Fibroblast of the aortic adventitia (primary cell): ENCODE results near the gene PSD4. TPM values are rescaled to one million over a fixed set of nuclear protein-coding genes. Genes with fewer than 3 reads are reported as not detected.
A peak's percentile ranks its signal among the peaks of the same experiment; 100 is the strongest.

ENCODE experiments used
- DNase-seq: peaks from one replicate; pipeline ENCODE4 v3.0.0-alpha.2; 2010; ENCODE audit warnings: low read depth
- H3K4me3 ChIP-seq: 2 replicates; pipeline ENCODE4 v1.5.1; 2011; ENCODE audit warnings: low read depth, mild to moderate bottlenecking, control low read depth, low read length, moderate library complexity
- CTCF ChIP-seq: IDR thresholded peaks from 2 replicates; pipeline ENCODE4 v1.5.1; 2011; ENCODE audit warnings: mild to moderate bottlenecking, low read length, control low read depth, inconsistent platforms; ENCODE audit not compliant: insufficient read depth
- total RNA-seq: library from RNA; depleted of rRNA; stranded (reverse); fragments of >200 nt; gene quantifications from 2 replicates; pipeline ENCODE4 v1.2.3, GENCODE V29; 2012; ENCODE audit warnings: low replicate concordance

The PSD4 gene
- total RNA-seq, 1 donor = 5.1 TPM

- DNase-seq = peak; percentile 98
- no peak for TF ChIP-seq CTCF
- no peak overlapping the region for H3K4me3 ChIP-seq
Measured at GRCh38 chr2:113240915-113241911, 67.4 kb downstream of the PSD4 start.

GRCh38 chr2:113242327-113242726, 68.6 kb downstream of the PSD4 start:
- no peak for TF ChIP-seq CTCF
- no peak for DNase-seq
- H3K4me3 ChIP-seq = no peak overlapping the region

GRCh38 chr2:113245276-113245711, 71.5 kb downstream of the PSD4 start:
- no peak for TF ChIP-seq CTCF
- H3K4me3 ChIP-seq = no peak overlapping the region
- no peak for DNase-seq

DNA sequence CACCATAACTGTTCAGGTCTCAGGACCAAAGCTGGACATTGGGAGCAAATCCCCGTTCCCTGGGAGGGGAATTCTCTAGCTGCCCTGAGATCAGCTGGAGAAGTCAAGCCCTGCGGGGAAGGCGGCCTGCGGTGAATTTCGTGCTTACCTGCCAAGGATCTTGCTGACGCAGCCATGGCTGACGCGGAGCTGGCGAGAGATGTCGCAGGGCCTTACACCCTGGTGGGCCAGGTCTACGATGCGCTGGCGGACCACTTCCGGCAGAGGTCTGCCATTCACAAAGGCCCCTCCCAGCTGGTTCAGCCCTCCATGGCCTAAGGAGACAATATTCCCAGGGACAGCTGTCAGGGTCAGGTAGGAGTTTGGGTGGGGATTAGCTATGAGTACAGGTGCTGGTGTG, 72.8 kb downstream of the PSD4 start:
- no peak overlapping the region for H3K4me3 ChIP-seq
- DNase-seq = no peak
- TF ChIP-seq CTCF = no peak

DNA sequence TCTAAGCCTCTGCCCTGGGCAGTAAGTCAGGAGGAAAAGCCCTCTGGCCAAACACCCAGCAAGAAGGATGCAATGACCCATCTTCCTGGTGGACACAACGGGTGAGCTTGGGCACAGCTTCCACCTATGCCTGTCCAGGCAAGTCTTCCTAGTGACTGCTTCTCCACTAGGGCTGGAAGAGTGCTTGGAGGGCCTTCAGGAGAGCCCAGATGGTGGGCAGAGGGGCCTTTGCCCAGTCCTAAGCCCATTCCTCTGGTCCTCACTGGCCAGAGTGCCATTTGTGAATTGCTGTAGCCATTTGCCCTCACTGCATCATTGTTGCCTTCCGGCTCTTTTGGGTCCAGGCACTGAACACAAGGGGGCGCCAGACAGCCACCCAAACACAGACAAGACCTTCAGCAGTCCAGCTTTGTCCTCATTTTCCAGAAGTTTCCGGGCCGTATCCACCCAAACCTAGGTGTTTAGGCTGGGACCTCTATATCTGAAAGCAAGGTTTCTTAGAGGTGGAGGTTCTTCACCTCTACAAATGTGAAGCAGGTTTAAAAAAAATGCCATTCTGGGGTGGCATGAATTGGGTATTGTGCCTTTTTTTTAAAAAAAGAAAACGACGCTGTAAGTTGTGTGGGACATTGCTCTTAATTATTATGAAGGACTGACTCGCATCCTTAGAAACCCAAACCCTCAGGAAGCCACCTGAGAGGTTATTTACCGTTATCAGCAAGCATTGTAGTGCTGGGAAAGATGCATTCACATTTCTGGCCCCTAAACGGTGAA, 75.4 kb downstream of the PSD4 start:
- peak; percentile 95 for TF ChIP-seq CTCF
- no peak overlapping the region for H3K4me3 ChIP-seq
- peak; percentile 83 for DNase-seq

DNA sequence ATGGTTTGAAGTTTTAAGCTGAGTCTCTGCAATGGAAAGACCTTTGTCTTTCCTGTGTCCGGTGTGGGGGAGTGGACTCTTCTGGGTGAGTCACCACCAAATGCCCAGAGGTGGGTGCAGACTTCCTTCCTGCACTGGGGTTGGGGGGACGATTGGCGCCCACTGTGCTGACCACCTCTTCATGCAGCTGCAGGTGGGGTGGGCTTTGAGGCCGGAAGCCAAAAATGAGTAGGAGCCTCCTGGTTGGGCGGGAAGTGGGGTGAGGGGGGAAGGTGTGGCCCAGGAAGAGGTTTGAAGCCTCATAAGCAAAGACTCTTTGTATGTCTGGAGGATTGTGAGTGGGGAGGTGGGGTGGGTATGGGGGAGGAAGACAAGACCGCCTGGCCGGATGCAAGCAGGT, 77.3 kb downstream of the PSD4 start:
- DNase-seq = no peak
- no peak for TF ChIP-seq CTCF

More for the DNA sequence above, 77.3 kb downstream of the PSD4 start:
- no peak overlapping the region for H3K4me3 ChIP-seq
